ENCODE measurements around the gene BCAR3.

BCAR3 gene

DNA sequence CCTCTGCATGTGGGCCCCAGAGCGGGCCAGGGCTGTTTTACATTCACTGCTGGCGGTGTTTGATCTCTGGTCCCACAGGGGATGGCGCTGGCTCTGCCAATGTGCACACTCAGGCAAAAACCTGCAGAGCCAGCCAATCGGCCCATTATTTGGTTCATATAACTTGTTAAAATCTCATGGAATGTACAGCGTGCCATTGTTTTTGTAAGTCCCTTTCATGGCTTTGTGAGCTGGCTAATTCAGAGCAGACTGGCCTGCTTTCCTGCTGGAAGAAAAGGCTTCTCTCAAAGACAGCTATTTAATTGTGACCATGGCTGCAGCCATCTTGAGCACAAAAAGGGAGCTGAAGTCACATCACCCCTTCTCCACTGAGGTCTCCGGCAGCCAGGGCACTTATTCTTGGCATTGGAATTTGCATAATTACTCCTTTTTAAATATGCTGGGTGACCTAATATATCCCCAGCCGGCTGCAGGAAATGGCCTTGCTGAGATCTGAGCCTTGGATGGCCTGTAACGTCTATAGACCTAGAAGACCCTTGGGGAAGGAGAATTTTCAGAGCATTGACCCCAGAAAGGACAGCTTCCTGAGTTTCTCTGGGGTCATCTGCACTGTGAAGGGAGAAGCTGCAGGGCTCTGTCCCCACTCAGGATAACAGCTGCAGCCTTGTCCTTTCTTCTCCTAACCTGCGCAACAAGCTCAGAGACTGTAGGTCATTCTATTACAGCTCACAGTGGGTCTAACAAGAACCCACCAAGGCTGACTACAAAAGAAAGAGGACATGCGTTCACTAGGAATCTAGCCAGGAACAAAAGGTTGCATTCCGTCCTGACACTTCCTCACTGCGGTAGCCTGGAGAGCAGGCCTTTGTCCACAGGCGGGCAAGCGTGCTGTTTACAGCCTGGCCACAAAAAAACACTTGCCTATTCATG is 45.8 kb downstream of the BCAR3 start:
- DNase-seq: no peak

DNA sequence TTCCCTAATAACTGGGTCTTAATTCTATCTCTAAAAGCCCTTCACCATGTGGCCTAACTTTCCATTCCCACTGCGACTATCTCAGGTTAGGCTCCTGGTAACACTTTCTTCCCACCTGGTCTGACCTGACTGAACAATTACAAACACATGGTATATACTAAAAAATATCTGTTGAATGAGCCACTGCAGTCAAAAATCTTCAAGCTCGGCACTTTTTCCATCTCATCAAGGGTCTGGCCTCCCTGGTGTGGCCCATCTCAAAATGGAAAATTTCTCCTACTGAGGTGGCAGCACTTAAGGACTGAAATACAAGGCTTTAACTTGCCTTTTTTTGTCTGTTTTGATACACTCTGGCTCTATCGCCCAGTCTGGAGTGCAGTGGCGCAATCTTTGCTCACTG is 48.3 kb downstream of the BCAR3 start:
- no peak for DNase-seq

DNA sequence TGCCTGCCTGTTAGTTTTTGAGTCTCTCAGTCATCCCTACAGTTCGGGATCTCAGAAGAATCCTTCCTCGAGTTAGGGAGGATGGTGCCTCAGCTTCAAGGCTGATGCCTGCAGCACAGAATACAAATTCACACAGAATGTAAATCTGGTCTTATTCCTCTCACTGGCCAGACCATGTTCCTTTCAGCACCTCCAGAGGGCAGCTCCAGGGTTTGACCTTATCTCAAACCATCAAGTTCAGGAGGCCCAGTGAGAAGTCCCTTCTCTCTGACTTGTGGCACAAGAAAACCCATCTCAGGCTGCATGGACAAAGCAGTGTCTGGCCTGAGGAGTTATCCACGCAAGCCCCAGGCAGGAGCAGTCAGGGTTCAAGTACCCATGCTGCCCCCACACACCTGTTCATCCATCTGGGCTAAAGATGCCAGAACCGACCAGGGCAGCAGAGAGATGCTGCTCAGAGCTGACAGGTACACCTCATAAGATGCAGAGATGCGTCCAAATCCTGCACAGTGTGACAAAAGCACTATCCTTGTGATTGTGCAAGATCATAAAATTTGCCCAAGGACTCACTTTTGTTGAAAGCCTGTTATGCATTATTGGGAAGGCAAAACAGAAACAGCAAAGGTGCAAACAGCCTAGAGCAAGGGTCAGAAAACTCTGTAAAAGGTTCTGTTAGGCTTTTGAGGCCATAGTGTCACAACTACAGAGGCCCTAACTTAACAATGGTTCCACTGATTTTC is 49.8 kb downstream of the BCAR3 start:
- DNase-seq: no peak

DNA sequence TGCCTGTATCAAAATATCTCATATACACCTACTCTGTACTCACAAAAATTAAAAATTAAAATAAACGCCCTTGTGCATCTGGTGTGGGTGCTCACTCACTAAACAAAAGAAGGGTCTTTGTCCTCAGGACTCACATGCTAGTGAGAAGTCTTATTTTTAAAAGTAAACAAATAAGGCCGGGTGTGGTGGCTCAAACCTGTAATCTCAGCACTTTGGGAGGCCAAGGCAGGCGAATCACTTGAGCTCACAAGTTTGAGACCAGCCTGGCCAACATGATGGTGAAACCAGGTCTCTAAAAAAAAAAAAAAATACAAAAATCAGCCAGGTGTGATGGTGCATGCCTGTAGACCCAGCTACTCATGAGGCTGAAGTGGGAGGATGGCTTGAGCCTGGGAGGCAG is 51.5 kb downstream of the BCAR3 start:
- DNase-seq: no peak

DNA sequence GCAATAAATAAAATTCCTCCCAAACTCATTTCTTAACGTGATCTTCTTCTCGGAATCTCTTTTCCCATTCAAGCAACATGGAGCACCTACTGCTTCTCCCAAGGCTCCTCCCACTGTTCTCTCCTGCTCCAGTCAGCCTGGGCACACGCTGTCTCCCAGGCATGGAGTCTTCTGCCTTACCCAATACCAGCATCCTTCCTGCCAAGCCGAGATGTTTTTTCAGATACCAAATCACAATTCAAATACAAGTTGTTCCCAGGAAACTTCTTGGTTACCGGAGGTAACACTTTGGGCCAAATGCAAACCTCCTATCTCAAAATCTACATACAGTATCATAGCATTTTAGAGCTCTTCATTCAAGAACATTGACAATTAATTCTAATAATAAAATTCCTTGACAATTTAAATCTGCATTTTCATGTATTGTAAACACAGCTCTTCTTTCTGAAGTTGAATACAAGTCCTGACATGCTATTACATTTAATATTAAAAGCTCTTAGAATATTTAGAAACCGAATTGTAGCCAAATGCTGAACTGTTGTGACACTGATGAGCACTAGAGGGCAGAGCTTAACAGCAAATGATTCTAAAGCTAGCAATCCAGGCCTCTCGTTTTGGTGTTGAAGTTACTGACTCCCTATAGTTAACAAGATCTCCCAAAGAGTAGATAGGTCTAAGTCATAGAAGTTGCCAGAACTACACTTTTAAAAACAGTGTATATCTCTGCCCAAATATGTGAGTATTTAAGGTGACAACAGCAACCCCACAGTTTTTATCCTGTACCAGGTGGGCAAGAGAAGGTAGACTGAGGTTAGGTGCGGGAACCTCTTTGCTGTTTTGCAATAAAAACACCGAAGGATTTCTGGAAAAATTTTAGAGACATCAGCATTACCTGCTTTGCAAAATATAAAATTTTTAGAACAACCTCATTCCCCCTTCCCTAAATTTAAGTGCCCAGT is 52.3 kb downstream of the BCAR3 start:
- no peak for DNase-seq

DNA sequence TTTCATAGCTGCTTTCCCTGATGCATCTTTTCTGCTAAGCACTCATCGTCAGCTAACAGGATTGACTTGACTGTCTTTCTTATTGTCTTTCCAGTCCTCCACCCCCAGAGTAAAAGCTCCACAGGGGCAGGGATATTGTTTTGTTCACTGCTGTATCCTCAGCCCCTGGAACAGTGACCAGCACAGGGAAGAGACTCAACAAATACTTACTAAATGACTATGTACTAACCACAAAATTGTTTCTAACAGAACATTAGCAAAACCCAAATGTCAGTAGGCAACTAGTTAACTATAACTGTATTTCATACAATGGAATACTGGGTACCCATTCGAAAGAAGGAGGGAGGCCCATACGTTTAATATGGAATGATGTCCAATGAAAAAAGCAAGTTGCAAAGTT is 53.0 kb downstream of the BCAR3 start:
- no peak for DNase-seq

DNA sequence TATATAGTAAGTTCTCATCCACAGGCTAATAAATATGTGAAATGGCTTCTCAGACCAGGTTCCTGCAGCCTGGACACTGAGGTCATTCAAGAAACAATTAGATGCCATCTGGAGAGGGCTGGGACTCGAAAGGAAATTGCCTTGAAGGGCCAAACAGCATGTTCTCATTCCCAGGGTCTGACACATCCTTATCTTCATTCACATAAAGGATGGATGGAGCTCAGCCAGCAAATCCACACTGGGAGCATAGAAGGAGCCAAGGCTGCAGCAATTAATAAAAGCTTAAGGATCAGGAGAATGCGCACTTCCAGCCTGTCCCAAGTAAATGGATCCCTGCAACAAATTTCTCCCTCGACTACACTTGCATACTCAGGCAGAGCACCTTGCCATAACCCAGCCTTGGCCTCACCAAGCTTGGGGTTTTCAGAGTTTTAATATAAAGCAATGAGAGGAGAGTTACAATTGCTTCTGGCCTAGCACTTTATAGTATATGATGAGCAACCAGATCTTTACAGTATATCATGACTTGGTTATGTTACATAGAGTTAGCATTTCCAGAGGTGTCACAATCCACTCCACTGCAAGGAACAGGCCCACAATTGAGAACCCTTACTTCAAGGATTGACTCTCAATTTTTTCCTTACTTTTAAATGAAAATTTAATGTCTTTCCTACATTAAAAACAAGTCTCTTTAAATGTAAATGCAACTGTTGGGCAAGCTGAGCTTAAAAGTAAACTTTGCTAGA is 55.9 kb downstream of the BCAR3 start:
- no peak for DNase-seq

DNA sequence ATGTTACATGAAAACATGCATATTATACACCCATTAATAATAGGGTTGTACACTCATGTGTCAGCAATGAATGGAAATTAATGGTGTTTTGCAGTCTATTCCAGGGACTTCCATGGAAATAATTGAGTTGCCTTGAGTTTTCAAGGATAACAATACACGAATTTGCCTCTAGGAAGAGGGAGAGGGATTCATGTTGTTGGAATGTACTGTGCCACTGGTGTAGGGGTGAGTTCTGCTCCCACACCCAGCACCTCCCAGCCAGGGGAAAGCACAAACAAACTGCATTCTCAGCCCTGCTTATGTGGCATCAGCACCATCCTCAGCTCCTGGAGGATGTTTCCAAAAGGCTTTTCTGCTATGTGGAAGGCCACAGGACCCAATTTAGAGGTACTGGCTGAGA is 57.8 kb downstream of the BCAR3 start:
- DNase-seq: no peak

DNA sequence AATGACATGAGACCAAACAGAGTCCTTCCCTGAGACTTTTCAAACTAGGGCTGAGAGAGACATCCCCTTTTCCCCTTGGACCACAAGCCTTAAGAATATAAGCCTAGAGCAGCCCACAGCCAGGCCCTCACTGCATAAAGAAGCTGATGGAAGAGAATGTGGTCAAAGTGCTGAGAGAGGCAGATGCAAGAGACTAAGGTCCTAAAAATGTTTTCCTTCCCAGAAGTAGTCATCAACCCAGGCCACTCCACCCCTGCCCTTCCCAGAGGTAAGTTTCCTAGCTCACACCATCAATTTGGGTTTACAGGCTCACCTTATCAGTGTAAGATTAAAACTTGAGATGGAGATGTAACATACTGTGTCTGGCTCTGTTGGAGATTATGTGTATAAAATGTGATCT is 58.2 kb downstream of the BCAR3 start:
- DNase-seq: no peak

DNA sequence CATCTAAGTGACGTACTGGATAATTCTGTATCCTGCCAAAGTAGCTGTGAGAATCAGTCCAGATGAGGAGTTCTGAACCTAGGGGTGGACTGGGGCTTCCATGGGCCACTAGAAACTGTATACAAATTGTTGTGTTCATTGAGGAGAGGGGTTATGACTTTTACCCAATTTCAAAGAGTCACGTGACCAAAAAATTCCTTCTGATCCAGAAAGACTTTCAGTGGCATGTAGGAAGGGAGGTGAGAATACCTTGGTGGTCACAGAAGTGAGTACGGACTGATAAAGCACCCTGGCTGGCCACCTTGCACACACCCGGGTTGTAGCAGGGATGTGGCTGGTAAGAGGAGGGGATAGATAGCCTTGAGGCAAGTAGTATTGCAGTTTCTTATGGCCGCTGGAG is 60.4 kb downstream of the BCAR3 start:
- no peak for DNase-seq

DNA sequence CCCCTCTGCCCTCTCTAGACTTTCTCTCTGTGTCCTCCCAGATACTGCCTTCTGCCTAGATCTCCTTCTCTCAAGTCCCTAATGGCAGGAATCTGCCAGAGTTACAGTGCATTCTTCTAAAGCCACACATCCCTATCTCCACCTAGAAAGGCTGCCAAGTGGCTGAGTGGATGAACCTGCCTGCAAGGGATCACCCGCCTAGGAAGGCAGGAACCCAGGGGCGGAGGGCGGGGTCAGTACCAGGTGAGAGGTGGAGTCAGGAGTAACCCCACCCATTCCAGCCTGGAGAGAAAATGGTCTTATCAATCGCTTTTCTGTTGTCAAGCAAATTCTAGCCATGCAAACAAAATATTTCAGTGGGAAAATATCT is 60.8 kb downstream of the BCAR3 start:
- DNase-seq: no peak

DNA sequence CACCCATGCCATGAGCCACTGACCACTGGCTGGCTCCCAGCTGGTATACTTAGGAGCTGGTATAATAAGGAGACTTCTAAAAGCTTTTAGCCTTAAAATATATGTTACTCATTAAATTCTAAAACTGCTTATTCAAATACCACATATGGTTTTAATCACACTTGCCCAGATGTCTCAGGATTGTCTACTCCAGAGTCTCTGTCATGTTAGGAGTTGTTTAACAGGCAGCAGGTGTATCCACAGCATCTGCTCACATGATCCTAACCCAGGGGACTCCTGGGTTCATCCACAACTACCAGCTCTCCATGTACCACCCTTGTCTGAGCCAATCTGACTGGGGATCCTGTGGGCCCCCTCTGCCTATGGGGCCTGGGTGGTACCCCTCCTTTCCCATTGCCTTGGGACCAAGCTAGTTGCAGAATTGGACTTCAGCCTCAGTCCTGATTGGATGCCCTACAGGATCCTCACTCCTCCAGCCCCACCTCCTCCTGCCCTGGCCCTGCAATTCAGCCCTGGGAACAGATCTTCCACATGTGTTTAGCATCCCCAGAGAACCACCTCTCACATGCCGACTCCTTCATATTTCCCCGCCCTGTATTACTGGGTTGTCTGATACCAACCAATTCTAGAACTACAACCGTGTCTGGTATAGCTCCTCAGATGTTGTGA is 61.3 kb downstream of the BCAR3 start:
- no peak for DNase-seq

DNA sequence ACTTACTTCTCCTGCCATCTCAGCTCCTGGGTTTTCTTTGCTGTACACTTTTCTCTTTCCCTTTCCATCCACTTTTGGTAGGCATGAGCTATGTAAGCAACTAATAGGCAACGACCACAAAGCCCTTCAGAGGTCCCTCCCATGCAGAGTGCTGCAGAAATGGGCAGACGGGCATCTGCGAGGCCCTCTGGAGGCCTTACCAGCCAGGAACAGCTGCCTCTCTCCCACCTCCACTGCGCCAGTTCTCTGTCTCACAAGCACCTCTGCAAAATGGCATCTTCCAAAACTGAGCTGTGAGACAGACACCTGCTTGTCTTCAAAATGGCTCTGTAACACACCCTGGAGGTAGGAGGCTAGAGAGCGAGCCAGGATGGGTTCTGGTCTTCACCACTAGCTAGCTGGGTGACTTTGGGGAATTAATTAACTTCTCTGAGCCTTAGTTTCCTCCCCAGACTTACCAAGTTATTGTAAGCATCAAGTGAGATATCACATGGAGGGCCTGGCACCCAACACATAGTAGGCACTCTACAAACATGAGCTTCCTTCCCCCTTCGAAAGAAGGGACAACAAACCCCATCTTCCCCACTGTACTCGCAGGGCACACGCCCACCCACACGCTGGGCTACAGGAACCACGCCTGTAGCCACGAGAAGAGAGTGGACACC is 62.0 kb downstream of the BCAR3 start:
- no peak for DNase-seq

DNA sequence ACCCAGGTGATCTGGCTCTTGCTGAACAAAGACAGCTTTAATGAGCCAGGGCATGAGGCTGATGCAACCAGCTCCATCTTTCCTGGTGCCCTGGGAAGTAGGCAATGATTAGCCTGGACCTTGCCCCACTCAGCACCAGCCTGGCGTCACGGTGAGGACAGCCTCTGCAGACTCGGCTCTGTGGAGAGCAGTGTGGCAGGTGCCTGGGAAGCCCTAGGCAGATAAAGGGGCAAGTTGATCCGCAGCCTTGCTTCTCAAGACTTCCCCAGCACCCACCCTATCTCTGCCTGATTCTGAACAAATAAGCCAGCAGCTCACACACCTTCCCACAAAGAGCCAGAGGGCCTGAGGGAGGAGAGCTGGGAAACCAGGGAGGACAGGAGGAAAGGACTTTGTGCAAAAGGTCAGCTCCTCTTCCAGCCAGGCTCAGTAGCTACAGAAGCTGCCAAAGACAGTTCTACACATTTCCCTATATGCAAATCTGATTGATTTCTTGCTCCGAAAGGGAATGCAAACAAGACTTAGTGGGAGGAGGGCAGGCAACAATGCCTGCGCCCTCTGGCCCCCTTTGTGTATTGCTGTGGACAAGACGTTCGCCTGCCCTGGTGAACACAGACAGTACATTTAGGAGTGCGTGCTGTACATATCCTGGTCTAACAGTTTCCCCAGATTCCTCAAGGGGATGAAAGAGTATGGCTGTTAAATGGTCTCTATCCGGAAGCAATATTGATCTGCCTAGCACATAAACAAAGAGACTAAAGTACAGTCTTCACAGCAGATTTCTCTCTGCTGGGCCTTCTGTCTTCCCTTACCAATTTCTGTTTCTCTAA is 63.8 kb downstream of the BCAR3 start:
- DNase-seq: no peak

DNA sequence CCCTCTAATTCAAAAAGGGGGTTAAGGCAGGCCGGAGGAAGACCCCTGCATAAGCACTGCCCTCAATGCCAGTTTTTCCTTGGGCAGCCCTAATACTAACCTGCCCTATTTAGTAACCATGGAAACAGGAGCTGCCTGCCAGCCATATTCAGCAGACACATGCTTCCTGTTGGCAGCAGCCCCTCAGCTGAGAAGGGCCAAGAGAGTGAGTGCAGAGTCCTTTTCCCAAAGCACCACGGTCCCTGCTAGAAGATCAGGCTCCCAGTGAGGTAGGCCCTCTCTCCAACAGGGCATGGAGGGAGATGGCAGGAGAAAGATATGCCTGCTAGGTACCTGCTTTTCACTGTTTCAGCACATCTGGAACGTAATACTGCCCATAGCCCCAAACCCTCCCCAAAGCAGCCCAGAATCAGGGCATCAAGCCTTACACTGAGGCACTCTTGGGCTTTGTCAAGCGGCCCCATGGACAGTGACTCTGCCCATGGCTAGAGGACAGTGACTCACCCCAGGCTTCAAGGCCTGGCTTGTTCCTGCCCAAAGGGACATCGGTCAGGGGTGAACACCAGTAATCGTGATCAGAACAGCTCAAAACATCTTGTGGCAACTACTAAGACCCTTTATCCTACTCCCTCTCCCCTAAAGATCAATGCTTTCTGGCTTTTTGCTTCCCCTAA is 64.5 kb downstream of the BCAR3 start:
- no peak for DNase-seq

DNA sequence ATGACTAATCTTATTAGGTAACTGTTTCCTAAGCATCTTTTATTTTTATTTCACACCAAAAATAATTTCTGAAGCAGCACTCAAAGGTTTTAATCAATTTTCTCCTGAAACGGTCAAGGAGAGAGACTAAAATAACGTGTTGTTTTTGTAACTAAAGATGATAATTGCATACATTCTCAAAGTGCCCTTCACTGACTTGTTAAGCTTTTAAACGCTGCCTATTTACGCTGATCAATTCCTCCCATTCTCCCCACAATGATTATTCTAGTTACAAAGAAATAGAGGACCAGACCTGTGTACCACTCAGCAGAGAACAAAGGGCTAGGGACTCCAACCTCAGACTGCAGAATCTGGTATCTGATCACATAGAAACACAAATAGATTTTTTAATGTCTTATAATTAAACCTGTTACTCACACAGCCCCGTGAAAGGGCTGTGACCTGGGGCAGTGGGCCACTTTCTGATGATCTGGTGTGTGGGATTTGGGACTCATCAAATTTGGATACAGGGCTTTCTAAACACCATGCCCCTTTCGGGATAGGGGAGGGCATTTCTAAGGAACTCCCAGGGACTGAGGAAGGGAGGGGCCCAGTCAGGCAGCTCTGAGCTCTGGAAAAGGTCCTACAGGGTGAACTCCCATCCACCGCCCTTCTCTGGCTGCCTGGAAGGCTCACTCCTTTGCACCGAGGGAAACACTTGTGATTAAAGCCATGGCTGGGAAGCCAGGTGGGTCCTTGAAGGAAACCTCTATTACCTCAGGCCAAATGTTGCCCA is 65.2 kb downstream of the BCAR3 start:
- no peak for DNase-seq

DNA sequence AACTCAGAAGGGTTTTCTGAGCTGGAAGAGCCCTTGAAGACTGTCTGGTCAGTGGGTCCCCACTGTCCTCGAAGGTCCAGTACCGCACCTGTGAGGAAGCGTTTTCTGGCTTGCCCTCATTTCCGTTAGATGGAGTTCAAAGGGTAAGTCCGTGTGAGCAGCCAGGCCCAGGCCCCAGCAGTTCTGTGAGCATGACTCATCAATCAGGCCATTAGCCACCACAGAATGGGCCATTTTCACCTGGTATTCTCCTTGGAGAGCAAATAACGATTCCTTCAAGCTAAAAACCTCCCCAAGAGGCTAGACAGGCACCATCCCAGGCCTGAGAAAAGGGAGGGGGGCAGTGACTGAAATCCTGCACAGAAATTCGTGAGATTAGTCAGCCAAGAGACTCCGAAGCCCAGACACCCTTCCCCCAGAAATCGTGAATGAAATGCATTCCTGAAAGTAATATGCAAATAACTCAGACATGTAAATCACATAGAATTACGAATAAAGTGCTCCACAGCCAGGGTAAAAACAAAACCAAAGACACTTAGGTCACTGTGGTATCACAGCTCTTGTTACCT is 66.0 kb downstream of the BCAR3 start:
- DNase-seq: no peak

DNA sequence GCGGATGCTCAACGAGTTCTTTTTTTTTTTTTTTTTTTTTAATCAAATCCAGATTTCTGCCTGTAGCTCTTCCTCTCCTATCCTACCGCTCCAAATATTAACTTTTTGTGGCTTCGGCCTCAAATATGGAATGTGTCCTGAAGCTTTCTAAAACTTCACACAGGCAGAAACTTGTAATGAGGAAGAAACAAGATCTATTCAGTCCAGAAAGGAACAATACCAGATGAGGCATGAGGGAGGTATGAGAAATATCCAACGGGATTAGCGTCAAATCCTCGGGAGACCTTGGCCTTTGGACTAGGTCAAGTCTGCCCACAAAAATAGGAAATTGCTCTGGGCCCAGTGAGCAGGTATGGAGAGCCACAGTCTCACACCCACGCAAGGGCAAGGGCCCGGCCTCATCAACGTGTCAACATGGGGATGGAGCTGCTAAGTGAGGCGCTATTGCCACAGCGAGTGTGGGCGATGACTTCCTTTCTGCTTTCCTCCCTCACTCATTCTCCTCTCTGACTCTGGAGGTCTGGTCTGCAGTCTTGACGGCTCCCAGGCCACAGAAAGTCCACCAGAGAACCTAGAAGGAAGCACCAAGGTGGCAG is 66.6 kb downstream of the BCAR3 start:
- no peak for DNase-seq

Measured in 8988T (cell line).